Myocyte (in vitro differentiated cells): ENCODE measurements around the gene FAM180B. TPM values are rescaled to one million over a fixed set of nuclear protein-coding genes. Genes with fewer than 3 reads are reported as not detected.
A peak's percentile ranks its signal among the peaks of the same experiment; 100 is the strongest.
"Not testable (repeated sequence)": the region's sequence is repeated elsewhere in the genome, so short reads cannot be mapped to it uniquely, and the experiment has no call there.

Experiments
- DNase-seq: peaks from one replicate; pipeline ENCODE4 v3.0.0-alpha.2; 2012; ENCODE audit warnings: low read depth
- polyA plus RNA-seq: library from polyadenylated mRNA; unstranded; fragments of >200 nt; gene quantifications from one replicate; pipeline ENCODE4 v1.2.1, GENCODE V29; 2012; ENCODE audit warnings: missing spikeins
- total RNA-seq: library from RNA; depleted of rRNA; stranded (reverse); fragments of >200 nt; gene quantifications from 2 replicates; pipeline ENCODE4 v1.2.3, GENCODE V29; 2014

Gene FAM180B, protein sequence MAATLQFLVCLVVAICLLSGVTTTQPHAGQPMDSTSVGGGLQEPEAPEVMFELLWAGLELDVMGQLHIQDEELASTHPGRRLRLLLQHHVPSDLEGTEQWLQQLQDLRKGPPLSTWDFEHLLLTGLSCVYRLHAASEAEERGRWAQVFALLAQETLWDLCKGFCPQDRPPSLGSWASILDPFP
- total RNA-seq = 1.8 and 2.8 TPM in 2 replicates
- 3.5 TPM for polyA plus RNA-seq

- DNase-seq = peak; percentile 56
These were observed at the start of gene FAM180B for GRCh38 chr11:47586098-47586855. Gene FAM180B (plus strand): TSS chr11:47586678. CDS start chr11:47586769, 91 bp downstream.

- DNase-seq = no peak
These were observed 49.6 kb upstream of the FAM180B start for GRCh38 chr11:47536915-47537314.

GRCh38 chr11:47538741-47539565 lies 47.5 kb upstream of the FAM180B start:
- no peak for DNase-seq

- no peak for DNase-seq
These were observed 46.8 kb upstream of the FAM180B start for GRCh38 chr11:47539681-47540039.

- no peak for DNase-seq
These were observed 45.4 kb upstream of the FAM180B start for GRCh38 chr11:47541070-47541469.

GRCh38 chr11:47545298-47545697 lies 41.2 kb upstream of the FAM180B start:
- DNase-seq = no peak

- DNase-seq = not testable (repeated sequence)
These were observed 40.2 kb upstream of the FAM180B start for GRCh38 chr11:47546274-47546673.

GRCh38 chr11:47550288-47551047 lies 36.0 kb upstream of the FAM180B start:
- DNase-seq = no peak

GRCh38 chr11:47551086-47551485 lies 35.4 kb upstream of the FAM180B start:
- DNase-seq = peak; percentile 76

GRCh38 chr11:47552056-47552565 lies 34.4 kb upstream of the FAM180B start:
- DNase-seq = peak; percentile 44

- DNase-seq = peak; percentile 93
These were observed 33.7 kb upstream of the FAM180B start, which contains the start of gene CELF1 for GRCh38 chr11:47552566-47553405. Gene CELF1 (minus strand): TSS chr11:47553132. CDS start chr11:47499523, 53,609 bp downstream.

DNA sequence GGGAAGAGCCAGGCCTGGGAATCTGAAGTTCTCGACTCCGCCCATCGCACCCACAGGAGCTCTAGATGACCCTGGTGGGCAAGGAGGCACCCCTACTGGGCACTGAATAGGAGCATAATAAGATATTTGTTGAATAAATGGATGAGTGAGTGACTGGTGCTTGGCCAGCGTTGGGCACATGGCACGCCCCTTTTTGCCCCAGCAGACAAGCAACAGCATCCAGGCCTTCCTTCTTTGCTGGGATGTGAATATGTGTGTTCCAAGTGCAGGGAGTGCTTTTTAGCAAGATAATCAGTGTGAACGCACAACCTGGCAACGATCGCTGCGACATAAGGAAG lies 33.1 kb upstream of the FAM180B start:
- no peak for DNase-seq

DNA sequence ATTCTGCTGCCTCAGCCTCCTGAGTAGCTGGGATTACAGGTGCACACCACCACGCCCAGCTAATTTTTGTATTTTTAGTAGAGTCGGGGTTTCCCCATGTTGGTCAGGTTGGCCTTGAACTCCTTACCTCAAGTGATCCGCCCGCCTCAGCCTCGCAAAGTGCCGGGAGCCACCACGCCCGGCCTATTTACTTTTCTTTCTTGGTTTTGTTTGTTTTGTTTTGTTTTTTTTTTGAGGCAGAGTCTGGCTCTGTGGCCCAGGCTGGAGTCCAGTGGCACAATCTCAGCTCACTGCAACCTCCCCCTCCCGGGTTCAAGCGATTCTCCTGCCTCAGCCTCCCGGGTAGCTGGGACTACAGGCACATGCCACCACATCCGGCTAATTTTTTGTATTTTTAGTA lies 29.5 kb upstream of the FAM180B start:
- not testable (repeated sequence) for DNase-seq

DNA sequence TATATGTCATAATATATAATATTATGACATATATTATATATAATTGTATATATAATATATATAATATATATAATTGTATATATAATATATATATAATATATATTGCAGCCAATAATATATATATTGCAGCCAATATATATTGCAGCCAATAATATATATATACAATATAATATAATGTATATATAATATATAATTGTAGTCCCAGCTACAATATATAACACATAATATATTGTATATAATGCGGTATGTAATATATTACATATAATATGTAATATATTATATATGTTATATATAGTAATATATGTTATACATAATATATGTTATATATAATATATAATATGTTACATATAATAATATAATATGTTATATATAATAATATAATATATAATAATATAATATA lies 27.8 kb upstream of the FAM180B start:
- no peak for DNase-seq

DNA sequence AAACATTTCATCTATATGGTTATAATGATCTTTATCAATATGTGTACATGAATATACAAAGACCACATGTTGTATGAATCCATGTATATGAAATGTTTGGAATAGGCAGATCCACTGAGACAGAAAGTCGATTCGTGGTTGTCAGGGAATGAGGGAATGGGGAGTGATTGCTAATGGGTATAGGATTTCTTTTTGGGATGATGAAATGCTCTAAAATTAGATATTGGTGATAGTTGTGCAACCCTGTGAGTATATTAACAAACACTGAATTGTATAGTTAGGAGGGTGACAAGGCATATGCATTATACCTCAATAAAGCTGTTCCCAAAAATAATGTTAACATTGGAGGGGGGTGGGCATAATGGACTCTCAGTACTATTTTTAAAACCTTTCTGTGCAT lies 26.1 kb upstream of the FAM180B start:
- no peak for DNase-seq

GRCh38 chr11:47562393-47562792 lies 24.1 kb upstream of the FAM180B start:
- DNase-seq = not testable (repeated sequence)

DNA sequence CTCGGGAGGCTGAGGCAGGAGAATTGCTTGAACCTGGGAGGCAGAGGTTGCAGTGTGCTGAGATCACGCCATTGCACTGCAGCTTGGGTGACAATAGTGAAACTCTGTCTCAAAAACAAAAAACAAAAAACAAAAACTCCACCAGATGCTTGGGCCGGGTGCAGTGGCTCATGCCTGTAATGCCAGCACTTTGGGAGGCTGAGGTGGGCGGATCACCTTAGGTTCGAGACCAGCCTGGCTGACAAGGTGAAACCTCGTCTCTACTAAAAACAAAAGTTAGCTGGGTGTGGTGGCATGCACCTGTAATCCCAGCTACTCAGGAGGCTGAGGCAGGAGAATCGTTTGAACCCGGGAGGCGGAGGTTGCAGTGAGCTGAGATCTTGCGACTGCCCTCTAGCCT lies 22.1 kb upstream of the FAM180B start:
- not testable (repeated sequence) for DNase-seq

GRCh38 chr11:47564933-47565339 lies 21.5 kb upstream of the FAM180B start:
- no peak for DNase-seq

DNA sequence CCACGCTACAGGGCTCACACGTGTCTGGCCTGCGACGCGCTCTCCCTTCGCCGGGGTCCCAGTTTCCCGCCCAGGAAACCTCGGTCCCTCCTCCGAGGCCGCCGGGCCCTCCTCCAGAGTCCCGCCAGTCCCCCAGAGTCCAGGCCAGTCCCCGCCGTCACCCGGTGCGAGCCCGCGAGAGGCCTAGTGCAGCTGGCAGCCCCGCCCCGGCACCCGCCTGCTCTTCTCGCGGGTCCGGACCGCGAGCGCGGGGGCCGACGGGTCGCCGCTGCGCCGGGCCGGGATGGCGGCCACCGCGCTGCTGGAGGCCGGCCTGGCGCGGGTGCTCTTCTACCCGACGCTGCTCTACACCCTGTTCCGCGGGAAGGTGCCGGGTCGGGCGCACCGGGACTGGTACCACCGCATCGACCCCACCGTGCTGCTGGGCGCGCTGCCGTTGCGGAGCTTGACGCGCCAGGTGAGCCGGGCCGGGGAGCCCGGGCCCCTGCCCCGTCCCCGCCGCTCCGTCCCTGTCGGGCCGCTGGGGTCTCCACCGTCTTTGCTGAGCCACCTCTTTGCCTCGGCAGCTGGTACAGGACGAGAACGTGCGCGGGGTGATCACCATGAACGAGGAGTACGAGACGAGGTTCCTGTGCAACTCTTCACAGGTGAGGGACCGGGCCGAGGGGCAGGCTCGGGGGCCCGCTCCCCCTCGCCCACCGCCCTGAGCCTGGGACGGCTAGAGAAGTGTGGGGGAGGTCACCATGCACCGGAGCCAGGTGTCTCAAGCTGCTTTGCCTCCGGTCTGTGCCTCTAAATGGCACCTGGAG lies 20.9 kb upstream of the FAM180B start, which contains the start of gene PTPMT1:
PTPMT1 (plus strand) TSS at position 260 of the 809 bp plus-strand sequence; CDS start at position 284, 24 bp downstream.
- peak; percentile 80 for DNase-seq
